Measurements from ENCODE around the gene RBM43.

RBM43 gene

GRCh38 chr2:151230627-151231140 is 31.0 kb downstream of the RBM43 start:
- Histone ChIP-seq H3K27ac (ENCODE audit: low read depth, low read length) (no peak overlapping the region), H3K27me3 (ENCODE audit: control insufficient read depth, low read length) (peaks cover 9% of the 10 kb centered on the region), H3K36me3 (ENCODE audit: control insufficient read depth, low read length) (no peaks in the 10 kb centered on the region), H3K79me2 (ENCODE audit: control insufficient read depth, low read length) (no peaks in the 10 kb centered on the region), H3K4me2 (ENCODE audit: low read length) (no peak overlapping the region), H3K9me3 (ENCODE audit: control insufficient read depth, insufficient read depth, low read length) (no peaks in the 10 kb centered on the region), H3K4me3 (ENCODE audit: low read length) (no peak overlapping the region), H3F3A (ENCODE audit: control insufficient read depth, insufficient read depth) (no peaks in the 10 kb centered on the region), H4K20me1 (ENCODE audit: control insufficient read depth, insufficient read depth, low read depth, low read length) (no peaks in the 10 kb centered on the region), H3K9me2 (replicated peaks; ENCODE audit: control insufficient read depth, low read length) (no peaks in the 10 kb centered on the region), H3K4me1 (ENCODE audit: control insufficient read depth, low read length) (no peaks in the 10 kb centered on the region)
- TF ChIP-seq CTCF (IDR thresholded peaks at IDR 0.05; ENCODE audit: low read depth, low read length, poor library complexity, severe bottlenecking) = no peak
- TF ChIP-seq EZH2phosphoT487 (IDR thresholded peaks at IDR 0.05; ENCODE audit: borderline replicate concordance, low read length) = no peak

GRCh38 chr2:151228847-151229512 is 32.7 kb downstream of the RBM43 start:
- H3K9me3 ChIP-seq (ENCODE audit: control insufficient read depth, insufficient read depth, low read length) = no peaks in the 10 kb centered on the region
- H3K27me3 ChIP-seq (ENCODE audit: control insufficient read depth, low read length) = no peaks in the 10 kb centered on the region
- H3F3A ChIP-seq (ENCODE audit: control insufficient read depth, insufficient read depth) = no peaks in the 10 kb centered on the region
- no peaks in the 10 kb centered on the region for H3K4me1 ChIP-seq (ENCODE audit: control insufficient read depth, low read length)
- no peak overlapping the region for H3K27ac ChIP-seq (ENCODE audit: low read depth, low read length)
- no peak overlapping the region for H3K4me3 ChIP-seq (ENCODE audit: low read length)
- no peaks in the 10 kb centered on the region for H3K79me2 ChIP-seq (ENCODE audit: control insufficient read depth, low read length)
- no peaks in the 10 kb centered on the region for H3K9me2 ChIP-seq (replicated peaks; ENCODE audit: control insufficient read depth, low read length)
- H4K20me1 ChIP-seq (ENCODE audit: control insufficient read depth, insufficient read depth, low read depth, low read length) = no peaks in the 10 kb centered on the region
- H3K4me2 ChIP-seq (ENCODE audit: low read length) = no peak overlapping the region
- TF ChIP-seq CTCF (IDR thresholded peaks at IDR 0.05; ENCODE audit: low read depth, low read length, poor library complexity, severe bottlenecking) (no peak), EZH2phosphoT487 (IDR thresholded peaks at IDR 0.05; ENCODE audit: borderline replicate concordance, low read length) (no peak)
- H3K36me3 ChIP-seq (ENCODE audit: control insufficient read depth, low read length) = no peaks in the 10 kb centered on the region

- H3K9me3 ChIP-seq (ENCODE audit: control insufficient read depth, insufficient read depth, low read length) = no peaks in the 10 kb centered on the region
- no peaks in the 10 kb centered on the region for H3K27me3 ChIP-seq (ENCODE audit: control insufficient read depth, low read length)
- H3K9me2 ChIP-seq (replicated peaks; ENCODE audit: control insufficient read depth, low read length) = no peaks in the 10 kb centered on the region
- H3K4me2 ChIP-seq (ENCODE audit: low read length) = no peak overlapping the region
- no peaks in the 10 kb centered on the region for H4K20me1 ChIP-seq (ENCODE audit: control insufficient read depth, insufficient read depth, low read depth, low read length)
- H3K79me2 ChIP-seq (ENCODE audit: control insufficient read depth, low read length) = no peaks in the 10 kb centered on the region
- no peaks in the 10 kb centered on the region for H3F3A ChIP-seq (ENCODE audit: control insufficient read depth, insufficient read depth)
- no peak overlapping the region for H3K27ac ChIP-seq (ENCODE audit: low read depth, low read length)
- TF ChIP-seq CTCF (IDR thresholded peaks at IDR 0.05; ENCODE audit: low read depth, low read length, poor library complexity, severe bottlenecking) (no peak), EZH2phosphoT487 (IDR thresholded peaks at IDR 0.05; ENCODE audit: borderline replicate concordance, low read length) (no peak)
- no peaks in the 10 kb centered on the region for H3K36me3 ChIP-seq (ENCODE audit: control insufficient read depth, low read length)
- no peak overlapping the region for H3K4me3 ChIP-seq (ENCODE audit: low read length)
- H3K4me1 ChIP-seq (ENCODE audit: control insufficient read depth, low read length) = no peaks in the 10 kb centered on the region
These were observed 44.3 kb downstream of the RBM43 start for GRCh38 chr2:151217343-151217742.
